8988T (cell line): ENCODE measurements around the gene STARD13.
A peak's percentile ranks its signal among the peaks of the same experiment; 100 is the strongest.
"Not testable (repeated sequence)": the region's sequence is repeated elsewhere in the genome, so short reads cannot be mapped to it uniquely, and the experiment has no call there.

Experiments
- DNase-seq: peaks from one replicate; pipeline ENCODE4 v3.0.0; 2011

The STARD13 gene

DNA sequence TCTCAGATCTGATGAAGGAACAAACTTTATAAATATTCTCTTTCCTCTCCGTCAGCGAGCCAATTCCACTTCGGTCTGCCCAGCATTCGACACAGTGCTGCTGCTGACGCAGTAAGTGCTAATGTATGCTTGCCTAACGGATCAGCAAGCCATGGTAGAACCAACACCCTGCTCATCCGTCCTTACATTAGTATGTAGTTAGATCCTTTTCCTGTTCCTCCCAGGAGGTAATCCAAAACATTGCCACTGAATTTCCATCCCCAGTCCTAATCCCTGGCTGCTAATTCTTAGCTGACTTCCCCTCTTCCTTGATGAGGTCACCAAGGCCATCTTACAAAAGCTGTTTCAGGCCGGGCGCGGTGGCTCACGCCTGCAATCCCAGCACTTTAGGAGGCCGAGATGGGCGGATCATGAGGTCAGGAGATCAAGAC is 88.0 kb downstream of the STARD13 start:
- no peak for DNase-seq

DNA sequence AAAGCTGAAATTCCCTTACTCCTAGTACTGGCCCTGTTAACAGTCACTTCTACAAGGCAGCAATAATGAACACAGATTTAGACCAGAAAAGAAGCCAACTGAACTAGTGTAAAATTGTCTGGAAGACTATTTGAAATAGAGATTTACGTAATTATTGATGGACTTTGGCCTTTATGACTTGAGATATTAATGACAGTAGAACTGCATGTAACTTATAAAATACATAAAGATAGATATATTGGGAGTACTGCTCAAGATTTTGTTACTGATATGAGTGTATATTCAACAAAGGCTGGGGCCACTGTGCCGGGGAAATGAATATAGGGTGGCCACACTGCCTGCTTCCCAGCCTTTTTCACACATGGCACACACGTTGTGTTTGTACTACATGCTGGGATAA is 88.8 kb downstream of the STARD13 start:
- no peak for DNase-seq

DNA sequence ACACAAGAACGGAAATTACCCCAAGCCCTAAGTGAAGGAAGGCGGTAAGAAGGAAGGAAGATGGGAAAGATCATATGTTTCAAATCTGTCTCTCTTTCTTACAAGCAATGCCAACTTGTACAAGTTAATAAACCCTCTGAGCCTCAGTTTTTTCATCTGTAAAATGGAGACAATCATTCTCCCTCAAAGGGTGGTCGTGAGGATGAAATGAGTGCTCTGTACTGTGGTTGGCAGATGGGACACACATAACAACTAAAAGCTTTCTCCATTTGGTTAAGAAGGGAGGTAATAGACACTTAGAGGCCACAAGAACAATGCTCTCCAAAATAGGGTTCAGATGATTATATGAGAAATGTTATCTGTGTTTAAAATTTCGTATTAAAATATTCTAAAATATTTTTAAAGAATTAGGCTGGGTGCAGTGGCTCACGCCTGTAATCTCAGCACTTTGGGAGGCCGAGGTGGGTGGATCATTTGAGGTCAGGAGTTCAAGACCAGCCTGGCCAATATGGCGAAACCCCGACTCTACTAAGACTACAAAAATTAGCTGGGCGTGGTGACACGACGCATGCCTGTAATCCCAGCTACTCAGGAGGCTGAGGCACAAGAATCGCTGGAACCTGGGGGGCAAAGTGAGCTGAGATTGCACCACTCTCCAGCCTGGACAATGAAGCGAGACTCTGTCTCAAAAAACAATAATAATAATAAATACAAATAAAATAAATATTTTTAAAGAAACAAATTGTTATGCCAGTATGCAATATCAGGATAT is 89.7 kb downstream of the STARD13 start:
- DNase-seq, result no peak

DNA sequence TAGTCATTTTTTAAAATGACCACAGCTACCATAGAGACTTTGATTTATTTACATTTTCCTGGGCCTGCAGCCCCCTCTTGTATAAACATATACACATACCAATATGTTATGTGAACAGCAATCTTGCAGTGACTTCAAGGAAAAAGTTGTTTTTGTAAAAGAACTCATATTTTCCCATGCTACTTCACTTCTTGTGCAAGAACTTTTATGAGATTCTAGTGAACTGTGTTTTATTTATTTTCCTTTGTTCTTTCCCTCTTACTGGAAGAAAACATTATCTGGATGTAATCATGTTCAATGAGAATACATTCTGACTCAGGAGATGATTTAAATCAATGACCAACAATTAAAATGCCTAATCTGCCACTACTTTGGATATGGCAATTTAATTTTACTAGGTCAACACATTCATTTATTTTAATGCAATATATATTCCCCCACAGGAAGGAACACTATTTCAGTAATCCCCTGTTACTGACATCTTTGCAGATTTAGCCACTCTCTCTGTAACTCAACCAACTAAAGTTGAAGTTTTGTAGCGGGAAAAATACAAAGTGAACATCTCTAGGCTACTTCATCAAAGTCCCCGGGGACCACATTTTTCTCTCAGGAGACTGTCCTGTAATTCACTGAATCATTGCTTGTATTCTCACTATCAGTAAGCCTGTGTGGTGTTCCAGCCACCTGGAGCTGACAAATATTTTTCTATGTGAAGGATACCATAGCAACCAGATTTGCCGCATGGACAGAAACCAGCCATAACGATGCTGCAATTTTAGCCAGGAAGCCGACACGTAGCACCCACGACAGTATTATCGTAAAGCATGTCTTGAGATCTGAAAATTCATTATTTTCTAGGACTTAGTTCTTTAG is 90.5 kb downstream of the STARD13 start:
- no peak for DNase-seq

DNA sequence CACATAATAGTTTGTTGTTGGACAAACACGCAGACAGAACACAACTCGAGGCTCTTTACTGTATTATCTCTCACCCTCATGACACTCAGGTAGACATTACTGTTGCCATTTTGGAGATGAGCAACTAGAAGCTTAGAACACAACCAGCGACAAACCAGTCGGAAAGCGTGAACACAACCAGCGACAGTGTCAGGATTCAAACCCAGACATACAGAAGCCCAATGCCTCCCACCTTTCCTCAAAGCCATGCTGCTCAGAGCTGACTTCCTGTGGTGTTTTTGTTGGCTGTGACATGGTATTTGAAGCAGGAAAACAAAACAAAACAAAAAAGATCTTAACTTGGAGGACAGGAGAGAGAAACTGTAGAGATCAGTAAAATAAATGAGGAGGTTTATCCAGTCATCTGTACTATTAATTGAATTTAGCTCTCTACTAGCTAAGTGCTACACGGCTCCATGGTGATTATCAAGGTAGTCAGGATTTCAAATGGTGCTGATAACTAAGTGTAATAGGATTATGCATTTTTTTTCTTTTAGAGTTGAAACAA is 92.1 kb downstream of the STARD13 start:
- no peak for DNase-seq

DNA sequence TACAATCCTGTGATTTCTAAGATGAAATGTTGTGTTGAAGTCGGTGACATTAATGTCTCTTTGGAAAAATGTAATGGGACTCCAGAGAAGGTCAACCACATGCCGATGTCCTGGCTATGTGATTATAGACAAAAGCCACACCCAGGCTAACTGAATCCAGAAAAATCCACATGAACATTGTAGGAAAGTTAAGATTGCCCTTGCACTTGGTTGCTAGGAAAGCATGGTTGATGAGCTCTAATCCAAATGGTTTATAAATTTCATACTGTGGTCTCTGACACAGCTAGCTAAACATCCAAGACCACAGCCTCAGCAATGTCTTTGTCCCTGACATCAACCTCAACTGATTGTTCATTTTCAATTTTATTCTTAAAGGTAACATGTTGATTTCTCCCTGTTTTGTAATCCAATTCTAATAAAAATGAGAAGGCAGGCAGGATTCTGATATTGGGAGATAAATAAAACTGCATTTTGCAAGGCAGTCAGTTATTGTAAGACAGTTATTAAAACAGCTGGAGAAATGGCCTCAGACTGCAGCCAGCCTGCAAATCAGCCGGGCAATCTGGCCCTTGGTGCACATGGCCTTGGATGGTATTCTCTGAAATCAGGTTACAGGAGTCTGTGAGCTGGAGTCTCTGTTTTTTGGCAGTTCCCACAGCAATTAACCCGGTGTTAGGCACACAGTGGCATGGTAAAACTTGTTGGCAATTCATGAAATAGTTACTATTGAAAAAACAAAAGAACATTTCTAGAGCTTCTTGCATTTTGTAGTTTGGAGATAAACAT is 93.9 kb downstream of the STARD13 start:
- DNase-seq, result no peak

DNA sequence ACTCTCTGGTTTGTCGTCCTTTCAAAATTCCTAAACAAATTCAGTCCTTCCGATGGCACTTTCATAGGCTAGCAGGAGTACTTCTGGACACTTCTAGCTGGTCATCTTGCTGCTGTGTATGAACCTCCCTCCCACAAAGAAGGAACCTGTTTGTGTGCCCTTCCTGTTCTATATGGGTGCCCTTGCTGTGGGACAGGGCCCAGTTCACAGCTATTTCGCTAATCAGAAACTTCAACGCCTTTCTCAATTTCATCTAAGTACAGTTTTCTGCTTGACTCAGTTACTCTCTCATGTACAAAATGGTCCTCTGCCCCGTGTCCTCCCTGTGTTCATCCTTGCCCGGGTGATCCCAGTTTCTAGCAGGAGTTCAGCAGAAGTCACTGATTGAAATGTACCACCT is 96.1 kb downstream of the STARD13 start:
- DNase-seq, result no peak

DNA sequence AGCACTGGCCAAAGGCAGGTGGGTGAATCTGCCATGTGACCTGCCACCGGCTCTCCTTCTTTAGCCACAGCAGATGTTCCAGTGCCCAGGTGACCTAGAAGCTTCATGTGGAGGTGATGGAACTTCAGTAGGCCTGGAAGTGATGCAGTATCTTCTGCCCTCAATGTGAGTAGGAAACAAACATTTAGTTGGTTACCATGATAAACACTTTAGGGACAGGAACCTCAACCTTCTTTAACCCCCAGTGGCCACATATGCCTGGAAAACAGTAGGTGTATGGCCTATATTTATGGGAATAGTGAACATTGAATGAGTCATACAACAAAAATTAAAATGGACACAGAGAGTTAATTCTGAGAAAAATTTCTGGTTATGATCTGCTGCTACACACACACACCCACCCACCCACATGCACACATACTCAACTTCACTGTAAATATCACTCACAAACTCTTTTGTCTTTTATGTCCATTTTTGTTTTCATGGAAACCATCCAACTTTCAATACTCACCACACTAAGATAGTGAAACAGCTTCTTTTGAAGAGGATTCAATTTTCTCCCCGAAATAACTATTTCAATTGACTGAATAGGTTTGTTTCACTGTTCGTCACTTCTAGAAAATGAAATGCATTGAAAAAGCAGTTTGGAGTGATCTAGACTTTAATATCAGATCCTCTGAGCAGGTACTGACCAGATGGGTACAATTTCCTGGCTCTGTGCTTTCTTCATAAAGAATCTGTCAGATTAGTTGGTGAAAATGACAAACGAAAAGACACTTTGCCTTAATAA is 97.3 kb downstream of the STARD13 start:
- DNase-seq, result no peak

DNA sequence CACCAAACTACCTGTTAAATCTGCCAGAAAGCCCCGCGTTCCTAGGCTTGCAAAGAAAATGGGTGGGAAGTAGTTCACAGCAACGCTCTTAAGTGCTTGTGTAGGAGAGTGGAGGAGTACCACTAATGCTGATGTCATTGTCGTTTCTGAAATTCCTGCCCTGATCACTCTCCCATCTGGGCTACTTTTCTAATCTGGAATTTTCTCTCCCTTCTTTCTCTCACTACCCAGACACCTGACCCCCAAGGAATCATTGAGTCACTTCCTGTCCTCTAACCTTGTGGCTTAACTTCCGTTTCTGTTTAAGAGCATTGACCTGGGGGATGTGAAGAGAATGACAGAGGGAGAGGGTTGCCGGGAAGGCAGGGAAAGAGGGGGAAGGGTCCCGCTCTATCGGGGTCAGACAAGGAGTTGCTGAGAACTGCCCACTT is 98.7 kb downstream of the STARD13 start:
- peak; percentile 14 for DNase-seq

DNA sequence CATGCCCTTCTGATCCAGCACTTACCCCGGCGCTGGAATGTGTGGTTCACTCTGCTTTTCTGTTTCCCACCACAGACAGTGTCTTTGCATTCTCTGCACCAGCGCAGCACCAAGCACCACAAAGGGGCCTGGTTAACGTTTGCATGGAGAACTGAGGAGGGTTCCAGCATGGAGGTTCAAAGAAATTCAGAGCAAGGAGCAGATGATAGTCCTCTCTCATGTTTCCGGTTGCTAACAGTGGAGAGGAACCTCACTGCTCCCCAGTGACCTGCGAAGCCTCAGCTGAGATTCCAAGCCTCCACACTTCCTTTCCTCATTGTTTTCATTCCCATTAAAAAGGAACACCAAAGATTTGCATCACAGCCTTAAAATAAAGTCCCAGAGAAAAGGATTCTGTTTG is 99.7 kb downstream of the STARD13 start:
- DNase-seq, result no peak

DNA sequence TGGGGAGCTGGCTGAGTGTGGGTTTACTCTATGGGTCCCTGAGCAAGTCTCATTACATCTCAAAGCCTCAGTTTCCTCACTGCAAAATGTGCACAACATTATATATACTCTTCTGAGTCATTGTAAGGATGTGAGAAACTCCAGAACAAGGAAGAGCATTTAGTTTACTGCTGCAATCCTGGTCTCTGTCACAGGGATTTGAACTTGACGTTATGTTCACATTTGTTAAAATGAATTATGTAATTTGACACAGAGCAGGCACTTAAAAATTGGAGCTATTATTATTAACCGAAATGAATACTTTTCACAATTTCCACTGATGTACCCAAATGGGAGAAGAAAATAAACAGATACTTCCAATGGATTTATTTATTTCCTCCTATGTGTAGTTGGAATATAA is 101.0 kb downstream of the STARD13 start:
- no peak for DNase-seq

DNA sequence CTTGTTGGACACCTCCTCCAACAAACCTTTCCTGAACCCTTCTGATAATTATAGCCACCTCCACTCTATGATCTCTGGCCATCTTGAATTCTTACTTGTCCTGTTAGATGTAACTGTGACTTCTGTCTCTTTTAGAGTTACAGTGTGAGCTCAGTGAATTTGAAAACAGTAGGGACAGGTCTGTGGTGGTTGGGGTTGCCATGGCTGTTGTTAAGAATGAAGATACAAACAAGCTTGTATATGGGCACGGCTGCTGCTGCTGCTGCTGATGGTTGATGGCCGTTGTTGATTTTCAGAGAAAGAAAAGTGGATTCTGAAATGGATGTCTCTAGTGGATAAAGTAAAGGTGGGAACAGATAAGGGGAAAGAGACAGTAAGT is 101.5 kb downstream of the STARD13 start:
- no peak for DNase-seq

DNA sequence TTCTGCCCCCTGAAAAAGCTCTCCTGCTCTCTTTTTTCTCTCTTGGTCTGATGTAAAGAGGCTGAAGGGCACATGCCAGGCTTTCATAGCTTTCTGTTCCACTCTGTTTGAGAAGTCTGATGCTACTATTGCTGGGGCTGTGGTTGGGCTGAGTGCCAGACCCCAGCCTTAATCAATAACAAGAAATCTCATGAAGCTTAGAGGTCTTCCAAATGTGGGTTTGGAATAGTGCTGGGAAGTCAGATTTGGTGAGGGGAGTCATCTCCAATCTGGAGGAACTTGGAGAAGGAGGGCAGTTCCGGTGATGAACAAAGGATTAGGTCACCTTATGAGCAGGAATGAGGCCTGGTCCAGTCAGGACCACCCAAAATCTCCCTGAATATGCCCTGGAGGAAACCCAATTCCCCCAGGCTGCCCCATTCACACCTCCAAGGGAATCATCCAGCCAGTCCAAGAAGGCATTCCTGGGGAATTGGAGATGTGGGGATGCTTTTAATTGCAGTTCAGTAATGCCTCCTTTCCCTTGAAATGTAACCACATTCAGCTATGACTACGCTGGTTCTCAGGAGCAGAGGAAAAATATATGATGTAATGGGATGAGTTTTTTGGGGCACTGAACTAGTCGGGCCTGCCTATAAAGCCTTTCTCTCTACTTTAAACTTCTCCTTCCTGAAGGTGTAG is 102.0 kb downstream of the STARD13 start:
- DNase-seq, result no peak

DNA sequence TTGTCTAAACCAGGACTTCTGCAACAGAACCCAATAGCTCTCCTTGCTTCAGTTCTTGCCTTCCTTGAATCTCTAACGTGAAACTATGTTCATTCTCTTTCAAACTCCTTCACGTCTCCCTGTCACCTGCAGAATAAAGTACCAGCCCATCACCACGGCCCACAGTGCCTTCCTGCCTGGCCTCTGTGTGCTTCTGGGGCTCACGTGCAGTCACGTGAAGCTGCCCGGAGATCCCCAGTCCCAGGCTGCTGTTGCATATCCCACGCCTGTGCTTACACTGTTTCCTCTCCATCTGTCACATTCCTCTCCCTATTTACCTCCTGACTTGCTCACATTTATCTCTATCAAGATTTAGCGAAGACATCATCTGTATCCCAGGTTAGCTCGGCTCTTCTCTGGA is 102.8 kb downstream of the STARD13 start:
- DNase-seq, result no peak

DNA sequence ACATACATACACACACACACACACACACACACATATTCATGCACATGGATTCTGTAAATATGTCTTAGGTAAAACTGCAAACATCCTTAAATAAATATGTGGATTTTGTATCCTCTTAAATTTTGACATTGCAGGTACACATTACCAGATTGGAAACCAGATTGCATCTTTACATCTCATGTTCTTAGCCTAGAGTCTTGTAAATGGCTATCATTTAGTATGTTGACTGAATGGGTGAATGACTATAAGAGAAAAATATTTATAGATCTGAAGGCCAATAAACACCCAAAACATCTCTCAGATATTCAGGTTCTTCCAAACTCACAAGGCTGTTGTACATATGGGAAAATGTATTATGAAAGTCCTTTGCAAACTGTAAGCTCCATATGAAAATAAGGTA is 104.3 kb downstream of the STARD13 start:
- no peak for DNase-seq

DNA sequence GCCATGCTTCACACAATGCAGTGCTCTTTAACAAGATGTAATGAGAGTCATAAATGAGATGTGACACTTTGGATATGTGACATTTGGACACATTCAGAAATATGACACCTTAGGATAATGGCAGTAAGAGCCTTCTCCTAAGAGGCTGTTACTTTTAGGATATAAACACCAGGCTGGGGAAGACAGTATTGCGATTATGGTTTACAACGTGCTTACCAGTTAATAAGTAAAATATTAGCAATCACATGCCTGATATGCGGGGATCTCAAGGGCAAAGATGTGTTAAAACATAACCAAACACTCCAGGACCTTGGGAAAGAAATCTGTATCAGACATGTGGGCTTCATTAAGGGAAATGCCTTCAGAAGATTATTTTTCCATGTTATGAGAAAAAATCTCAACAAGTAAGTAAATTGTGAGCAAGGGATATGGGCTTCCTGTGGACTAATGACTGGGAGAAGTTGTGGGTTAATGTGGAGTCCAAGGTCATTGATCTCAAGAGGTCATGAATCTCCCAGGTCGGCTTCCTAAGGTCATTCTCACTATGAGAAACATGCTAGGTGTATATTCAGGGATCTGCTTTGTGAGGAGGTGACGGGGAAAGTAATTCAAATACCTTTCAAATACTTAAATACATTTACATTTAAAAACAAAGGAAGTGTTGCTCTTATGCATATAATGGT is 105.3 kb downstream of the STARD13 start:
- no peak for DNase-seq

DNA sequence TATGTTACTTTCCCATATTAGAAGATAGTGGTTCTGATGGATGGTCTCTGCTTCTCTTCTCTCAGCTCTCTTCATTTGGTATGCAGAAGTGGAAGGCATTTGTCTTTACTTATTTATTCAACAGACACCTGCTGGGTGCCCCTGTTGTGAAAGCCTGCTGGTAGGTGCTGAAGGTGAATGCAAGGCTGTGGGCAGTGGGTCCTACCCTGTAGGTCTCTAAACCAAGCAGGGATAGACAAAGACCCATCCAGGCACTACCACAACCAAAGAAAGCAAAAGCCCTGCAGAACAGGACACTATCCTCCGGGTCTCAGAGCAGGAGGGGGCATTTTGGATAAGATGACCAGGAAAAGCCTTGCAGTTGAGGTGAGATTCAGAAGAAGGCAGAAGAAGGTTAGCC is 106.1 kb downstream of the STARD13 start:
- DNase-seq, result no peak

DNA sequence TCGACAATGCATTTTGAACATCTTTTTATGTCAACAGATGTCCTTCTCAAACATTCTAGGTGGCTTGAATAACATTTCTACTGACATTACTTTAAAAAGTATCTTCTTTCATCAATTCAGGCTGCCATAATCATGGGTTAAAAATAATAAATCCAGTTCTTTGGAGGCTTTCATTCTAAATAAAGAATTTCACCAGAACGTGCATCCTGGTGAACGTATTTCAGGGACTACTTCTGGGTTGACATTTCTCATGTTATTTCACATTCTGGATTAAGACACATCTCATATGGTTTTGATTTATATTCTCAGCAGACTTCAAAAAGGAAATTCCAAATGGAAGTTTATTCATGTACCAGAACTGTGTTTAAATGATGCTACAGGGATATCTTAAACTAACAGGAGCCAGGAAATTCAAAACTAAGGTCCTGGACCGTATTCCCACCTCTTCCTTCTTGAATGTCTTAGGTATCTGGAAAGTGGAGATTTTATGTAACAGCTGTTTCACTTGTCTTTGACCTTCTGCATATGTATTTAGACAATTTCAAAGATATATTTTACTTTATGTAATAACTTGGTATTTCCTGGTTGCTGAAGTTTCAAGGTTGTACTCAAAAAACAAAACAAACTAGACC is 107.2 kb downstream of the STARD13 start:
- DNase-seq, result no peak

DNA sequence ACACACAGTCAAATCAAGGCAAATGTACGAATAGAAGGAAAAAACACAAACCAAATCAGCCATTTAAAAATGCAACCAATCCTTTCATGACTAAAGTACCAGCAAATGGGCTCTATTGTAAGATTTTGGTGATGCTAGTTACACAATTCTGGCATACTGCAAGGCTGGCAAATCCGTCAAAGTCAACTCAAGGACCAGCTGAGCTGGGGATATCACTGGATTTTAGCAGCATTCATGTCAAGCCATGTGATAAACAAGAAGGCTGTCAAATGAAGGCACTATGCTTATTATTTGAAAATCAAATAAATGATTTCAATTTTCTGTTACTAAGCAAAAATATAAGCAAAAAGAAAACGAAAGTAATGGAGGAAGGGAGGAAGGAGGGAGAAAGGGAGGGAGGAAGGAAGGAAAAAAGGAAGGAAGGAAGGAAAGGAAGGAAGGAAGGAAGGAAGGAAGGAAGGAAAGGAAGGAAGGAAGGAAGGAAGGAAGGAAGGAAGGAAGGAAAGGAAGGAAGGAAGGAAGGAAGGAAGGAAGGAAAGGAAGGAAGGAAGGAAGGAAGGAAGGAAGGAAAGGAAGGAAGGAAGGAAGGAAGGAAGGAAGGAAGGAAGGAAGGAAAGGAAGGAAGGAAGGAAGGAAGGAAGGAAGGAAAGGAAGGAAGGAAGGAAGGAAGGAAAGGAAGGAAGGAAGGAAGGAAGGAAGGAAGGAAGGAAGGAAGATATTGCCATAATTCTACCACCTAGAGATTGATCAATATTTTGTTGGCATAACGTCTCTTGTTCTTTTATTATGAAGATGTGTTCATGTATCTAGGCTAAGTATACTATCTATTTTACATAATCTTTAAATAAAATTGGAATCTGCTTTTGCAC is 108.0 kb downstream of the STARD13 start:
- DNase-seq, result not testable (repeated sequence)

DNA sequence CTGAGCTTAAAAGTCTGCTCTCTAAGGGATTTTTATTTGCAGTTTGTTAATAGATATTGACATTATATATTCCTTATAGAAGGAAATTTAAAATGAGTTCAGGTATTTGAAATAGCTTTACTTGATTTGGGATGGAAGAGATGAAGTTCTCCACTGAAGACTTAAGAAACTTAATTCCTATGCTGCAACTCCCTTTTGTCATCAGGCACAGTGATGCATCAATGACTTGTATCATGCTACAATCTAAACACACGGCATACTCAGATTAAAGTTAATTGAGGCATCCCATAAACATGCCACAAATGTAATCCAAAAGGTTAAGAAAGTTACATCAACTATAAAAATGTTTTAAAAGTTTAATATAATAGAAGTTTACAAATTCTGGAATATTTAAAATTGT is 109.0 kb downstream of the STARD13 start:
- no peak for DNase-seq
